Measurements from ENCODE around the gene ODAD4.

Gene ODAD4

GRCh38 chr17:41930009-41930832 lies at the start of gene ODAD4:
Gene ODAD4, plus strand, starts transcription at chr17:41930617. Its CDS starts 107 bp downstream, at chr17:41930724.
- DNase-seq, result peak; percentile 95 to 96

GRCh38 chr17:41882756-41883155 lies 47.7 kb upstream of the ODAD4 start:
- no peak for DNase-seq

- DNase-seq, result peak in 1 of 2 experiments; percentile 43
Measured at GRCh38 chr17:41885733-41886132, 44.7 kb upstream of the ODAD4 start.

GRCh38 chr17:41888332-41888965 lies 42.0 kb upstream of the ODAD4 start:
- DNase-seq, result no peak

- no peak for DNase-seq
Measured at GRCh38 chr17:41891135-41892020, 39.0 kb upstream of the ODAD4 start.

- no peak for DNase-seq
Measured at GRCh38 chr17:41892021-41892376, 38.4 kb upstream of the ODAD4 start.

- no peak for DNase-seq
Measured at GRCh38 chr17:41893384-41893783, 37.0 kb upstream of the ODAD4 start.

GRCh38 chr17:41894791-41895331 lies 35.6 kb upstream of the ODAD4 start:
- no peak for DNase-seq

- DNase-seq, result no peak
Measured at GRCh38 chr17:41895617-41896016, 34.8 kb upstream of the ODAD4 start.

- DNase-seq, result no peak
Measured at GRCh38 chr17:41896726-41897125, 33.7 kb upstream of the ODAD4 start.

- DNase-seq, result no peak
Measured at GRCh38 chr17:41901646-41902045, 28.8 kb upstream of the ODAD4 start.

- DNase-seq, result no peak
Measured at GRCh38 chr17:41904242-41904841, 26.1 kb upstream of the ODAD4 start.

GRCh38 chr17:41905172-41905571 lies 25.2 kb upstream of the ODAD4 start:
- DNase-seq, result no peak

- no peak for DNase-seq
Measured at GRCh38 chr17:41906465-41907184, 23.8 kb upstream of the ODAD4 start.

GRCh38 chr17:41907185-41907556 lies 23.2 kb upstream of the ODAD4 start:
- DNase-seq, result no peak

- DNase-seq, result no peak
Measured at GRCh38 chr17:41907633-41908539, 22.5 kb upstream of the ODAD4 start.

GRCh38 chr17:41909088-41909487 lies 21.3 kb upstream of the ODAD4 start:
- no peak for DNase-seq

GRCh38 chr17:41910701-41911391 lies 19.6 kb upstream of the ODAD4 start:
- DNase-seq, result no peak

- DNase-seq, result no peak
Measured at GRCh38 chr17:41912925-41913324, 17.5 kb upstream of the ODAD4 start.

GRCh38 chr17:41913798-41914197 lies 16.6 kb upstream of the ODAD4 start:
- DNase-seq, result no peak
